ENCODE data around the gene CADPS2. TPM values are rescaled to one million over a fixed set of nuclear protein-coding genes. Genes with fewer than 3 reads are reported as not detected.

CADPS2 gene
- total RNA-seq, 1 experiment from 2014 or later = 12.2 TPM

DNA sequence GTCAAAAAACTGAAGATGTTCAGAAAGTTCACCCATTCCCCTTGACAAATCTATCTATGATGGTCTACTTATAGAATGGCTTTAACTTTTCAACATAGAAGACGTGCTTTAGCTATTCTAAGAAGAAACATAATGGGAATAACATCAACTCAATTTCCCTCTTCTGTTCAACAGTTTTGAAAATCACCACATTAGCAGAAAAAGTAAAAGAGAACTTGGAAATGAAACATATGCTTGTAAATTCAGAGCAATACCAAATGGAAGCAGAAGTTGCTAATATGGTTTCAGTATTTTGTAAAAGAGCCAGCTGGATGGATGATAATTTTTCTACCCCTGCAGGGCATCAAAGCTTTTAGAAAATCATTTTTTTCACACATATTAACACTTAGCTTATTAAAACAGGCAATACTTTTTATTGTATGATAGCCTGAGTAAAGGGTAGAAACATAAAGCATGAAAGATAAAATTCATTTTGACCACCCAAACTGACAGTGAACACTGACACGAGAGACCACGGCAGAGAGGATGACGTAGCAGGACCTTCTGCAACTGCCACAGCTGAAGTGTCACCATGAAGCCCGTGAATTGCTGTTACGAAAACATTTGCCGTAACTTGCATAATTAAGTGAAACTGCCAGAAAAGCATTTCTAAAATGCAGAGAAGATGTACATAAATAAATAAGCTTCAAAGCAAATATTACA lies 542.5 kb downstream of the CADPS2 start (continued):
- TF ChIP-seq, protein P1, sequence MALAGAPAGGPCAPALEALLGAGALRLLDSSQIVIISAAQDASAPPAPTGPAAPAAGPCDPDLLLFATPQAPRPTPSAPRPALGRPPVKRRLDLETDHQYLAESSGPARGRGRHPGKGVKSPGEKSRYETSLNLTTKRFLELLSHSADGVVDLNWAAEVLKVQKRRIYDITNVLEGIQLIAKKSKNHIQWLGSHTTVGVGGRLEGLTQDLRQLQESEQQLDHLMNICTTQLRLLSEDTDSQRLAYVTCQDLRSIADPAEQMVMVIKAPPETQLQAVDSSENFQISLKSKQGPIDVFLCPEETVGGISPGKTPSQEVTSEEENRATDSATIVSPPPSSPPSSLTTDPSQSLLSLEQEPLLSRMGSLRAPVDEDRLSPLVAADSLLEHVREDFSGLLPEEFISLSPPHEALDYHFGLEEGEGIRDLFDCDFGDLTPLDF (CRISPR knock-in tag; IDR thresholded peaks at IDR 0.05) = no peak

DNA sequence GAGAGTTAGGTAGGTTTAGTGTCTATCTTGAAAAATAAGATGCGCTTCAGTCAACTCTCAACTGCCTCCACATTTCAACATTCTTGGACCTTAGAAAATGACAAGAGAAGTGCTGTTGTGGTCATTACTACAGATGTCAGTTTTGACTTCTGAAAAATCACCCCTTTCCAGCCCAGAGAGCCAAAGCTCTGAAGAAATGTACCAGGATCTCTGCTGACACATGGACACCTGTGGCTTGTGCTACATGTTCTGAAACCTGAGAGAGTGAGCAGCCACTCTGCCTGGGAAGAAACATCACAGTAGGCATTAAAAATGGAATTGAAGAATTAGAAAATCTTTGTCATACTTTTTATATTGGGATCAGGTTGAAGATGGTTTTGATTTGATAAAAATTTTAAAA lies 545.8 kb downstream of the CADPS2 start:
- ATAC-seq = no peak
- DNase-seq (ENCODE audit: low spot score) = no peak
- CTCF ChIA-PET = no interaction called here
- Mint-ChIP-seq H3K4me3 (no peak overlapping the region), H3K9me3 (no peaks in the 10 kb centered on the region), H3K36me3 (no peaks in the 10 kb centered on the region), H3K4me1 (peaks cover 43% of the 10 kb centered on the region), H3K27me3 (ENCODE audit: low read depth) (peaks cover 16% of the 10 kb centered on the region), H3K27ac (no peak overlapping the region; the same call in 1 of the 2 replicates)
- POLR2A ChIA-PET = no interaction called here
- TF ChIP-seq, protein P2, sequence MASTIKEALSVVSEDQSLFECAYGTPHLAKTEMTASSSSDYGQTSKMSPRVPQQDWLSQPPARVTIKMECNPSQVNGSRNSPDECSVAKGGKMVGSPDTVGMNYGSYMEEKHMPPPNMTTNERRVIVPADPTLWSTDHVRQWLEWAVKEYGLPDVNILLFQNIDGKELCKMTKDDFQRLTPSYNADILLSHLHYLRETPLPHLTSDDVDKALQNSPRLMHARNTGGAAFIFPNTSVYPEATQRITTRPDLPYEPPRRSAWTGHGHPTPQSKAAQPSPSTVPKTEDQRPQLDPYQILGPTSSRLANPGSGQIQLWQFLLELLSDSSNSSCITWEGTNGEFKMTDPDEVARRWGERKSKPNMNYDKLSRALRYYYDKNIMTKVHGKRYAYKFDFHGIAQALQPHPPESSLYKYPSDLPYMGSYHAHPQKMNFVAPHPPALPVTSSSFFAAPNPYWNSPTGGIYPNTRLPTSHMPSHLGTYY (CRISPR knock-in tag; IDR thresholded peaks at IDR 0.05) = no peak
- TF ChIP-seq, protein P3, sequence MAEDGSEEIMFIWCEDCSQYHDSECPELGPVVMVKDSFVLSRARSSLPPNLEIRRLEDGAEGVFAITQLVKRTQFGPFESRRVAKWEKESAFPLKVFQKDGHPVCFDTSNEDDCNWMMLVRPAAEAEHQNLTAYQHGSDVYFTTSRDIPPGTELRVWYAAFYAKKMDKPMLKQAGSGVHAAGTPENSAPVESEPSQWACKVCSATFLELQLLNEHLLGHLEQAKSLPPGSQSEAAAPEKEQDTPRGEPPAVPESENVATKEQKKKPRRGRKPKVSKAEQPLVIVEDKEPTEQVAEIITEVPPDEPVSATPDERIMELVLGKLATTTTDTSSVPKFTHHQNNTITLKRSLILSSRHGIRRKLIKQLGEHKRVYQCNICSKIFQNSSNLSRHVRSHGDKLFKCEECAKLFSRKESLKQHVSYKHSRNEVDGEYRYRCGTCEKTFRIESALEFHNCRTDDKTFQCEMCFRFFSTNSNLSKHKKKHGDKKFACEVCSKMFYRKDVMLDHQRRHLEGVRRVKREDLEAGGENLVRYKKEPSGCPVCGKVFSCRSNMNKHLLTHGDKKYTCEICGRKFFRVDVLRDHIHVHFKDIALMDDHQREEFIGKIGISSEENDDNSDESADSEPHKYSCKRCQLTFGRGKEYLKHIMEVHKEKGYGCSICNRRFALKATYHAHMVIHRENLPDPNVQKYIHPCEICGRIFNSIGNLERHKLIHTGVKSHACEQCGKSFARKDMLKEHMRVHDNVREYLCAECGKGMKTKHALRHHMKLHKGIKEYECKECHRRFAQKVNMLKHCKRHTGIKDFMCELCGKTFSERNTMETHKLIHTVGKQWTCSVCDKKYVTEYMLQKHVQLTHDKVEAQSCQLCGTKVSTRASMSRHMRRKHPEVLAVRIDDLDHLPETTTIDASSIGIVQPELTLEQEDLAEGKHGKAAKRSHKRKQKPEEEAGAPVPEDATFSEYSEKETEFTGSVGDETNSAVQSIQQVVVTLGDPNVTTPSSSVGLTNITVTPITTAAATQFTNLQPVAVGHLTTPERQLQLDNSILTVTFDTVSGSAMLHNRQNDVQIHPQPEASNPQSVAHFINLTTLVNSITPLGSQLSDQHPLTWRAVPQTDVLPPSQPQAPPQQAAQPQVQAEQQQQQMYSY (CRISPR knock-in tag; IDR thresholded peaks at IDR 0.05) = no peak
- TF ChIP-seq, protein P4, sequence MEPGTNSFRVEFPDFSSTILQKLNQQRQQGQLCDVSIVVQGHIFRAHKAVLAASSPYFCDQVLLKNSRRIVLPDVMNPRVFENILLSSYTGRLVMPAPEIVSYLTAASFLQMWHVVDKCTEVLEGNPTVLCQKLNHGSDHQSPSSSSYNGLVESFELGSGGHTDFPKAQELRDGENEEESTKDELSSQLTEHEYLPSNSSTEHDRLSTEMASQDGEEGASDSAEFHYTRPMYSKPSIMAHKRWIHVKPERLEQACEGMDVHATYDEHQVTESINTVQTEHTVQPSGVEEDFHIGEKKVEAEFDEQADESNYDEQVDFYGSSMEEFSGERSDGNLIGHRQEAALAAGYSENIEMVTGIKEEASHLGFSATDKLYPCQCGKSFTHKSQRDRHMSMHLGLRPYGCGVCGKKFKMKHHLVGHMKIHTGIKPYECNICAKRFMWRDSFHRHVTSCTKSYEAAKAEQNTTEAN (CRISPR knock-in tag; IDR thresholded peaks at IDR 0.05) = no peak
- no peak for TF ChIP-seq SP1 (CRISPR knock-in tag; conservative IDR thresholded peaks at IDR 0.05)
- no peak for TF ChIP-seq FOXJ3 (CRISPR knock-in tag; IDR thresholded peaks at IDR 0.05; ENCODE audit: borderline replicate concordance)
- no peak for TF ChIP-seq ZBTB21 (CRISPR knock-in tag; IDR thresholded peaks at IDR 0.05; ENCODE audit: borderline replicate concordance)
- no peak for TF ChIP-seq ELF4 (CRISPR knock-in tag; IDR thresholded peaks at IDR 0.05; ENCODE audit: low read depth)
- TF ChIP-seq, protein P5, sequence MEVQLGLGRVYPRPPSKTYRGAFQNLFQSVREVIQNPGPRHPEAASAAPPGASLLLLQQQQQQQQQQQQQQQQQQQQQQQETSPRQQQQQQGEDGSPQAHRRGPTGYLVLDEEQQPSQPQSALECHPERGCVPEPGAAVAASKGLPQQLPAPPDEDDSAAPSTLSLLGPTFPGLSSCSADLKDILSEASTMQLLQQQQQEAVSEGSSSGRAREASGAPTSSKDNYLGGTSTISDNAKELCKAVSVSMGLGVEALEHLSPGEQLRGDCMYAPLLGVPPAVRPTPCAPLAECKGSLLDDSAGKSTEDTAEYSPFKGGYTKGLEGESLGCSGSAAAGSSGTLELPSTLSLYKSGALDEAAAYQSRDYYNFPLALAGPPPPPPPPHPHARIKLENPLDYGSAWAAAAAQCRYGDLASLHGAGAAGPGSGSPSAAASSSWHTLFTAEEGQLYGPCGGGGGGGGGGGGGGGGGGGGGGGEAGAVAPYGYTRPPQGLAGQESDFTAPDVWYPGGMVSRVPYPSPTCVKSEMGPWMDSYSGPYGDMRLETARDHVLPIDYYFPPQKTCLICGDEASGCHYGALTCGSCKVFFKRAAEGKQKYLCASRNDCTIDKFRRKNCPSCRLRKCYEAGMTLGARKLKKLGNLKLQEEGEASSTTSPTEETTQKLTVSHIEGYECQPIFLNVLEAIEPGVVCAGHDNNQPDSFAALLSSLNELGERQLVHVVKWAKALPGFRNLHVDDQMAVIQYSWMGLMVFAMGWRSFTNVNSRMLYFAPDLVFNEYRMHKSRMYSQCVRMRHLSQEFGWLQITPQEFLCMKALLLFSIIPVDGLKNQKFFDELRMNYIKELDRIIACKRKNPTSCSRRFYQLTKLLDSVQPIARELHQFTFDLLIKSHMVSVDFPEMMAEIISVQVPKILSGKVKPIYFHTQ (CRISPR knock-in tag; IDR thresholded peaks at IDR 0.05) = no peak
- TF ChIP-seq, protein P6, sequence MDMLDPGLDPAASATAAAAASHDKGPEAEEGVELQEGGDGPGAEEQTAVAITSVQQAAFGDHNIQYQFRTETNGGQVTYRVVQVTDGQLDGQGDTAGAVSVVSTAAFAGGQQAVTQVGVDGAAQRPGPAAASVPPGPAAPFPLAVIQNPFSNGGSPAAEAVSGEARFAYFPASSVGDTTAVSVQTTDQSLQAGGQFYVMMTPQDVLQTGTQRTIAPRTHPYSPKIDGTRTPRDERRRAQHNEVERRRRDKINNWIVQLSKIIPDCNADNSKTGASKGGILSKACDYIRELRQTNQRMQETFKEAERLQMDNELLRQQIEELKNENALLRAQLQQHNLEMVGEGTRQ (CRISPR knock-in tag; IDR thresholded peaks at IDR 0.05) = no peak
- no peak for TF ChIP-seq TEAD4 (CRISPR knock-in tag; IDR thresholded peaks at IDR 0.05)
- TF ChIP-seq, protein P7, sequence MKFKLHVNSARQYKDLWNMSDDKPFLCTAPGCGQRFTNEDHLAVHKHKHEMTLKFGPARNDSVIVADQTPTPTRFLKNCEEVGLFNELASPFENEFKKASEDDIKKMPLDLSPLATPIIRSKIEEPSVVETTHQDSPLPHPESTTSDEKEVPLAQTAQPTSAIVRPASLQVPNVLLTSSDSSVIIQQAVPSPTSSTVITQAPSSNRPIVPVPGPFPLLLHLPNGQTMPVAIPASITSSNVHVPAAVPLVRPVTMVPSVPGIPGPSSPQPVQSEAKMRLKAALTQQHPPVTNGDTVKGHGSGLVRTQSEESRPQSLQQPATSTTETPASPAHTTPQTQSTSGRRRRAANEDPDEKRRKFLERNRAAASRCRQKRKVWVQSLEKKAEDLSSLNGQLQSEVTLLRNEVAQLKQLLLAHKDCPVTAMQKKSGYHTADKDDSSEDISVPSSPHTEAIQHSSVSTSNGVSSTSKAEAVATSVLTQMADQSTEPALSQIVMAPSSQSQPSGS (CRISPR knock-in tag; IDR thresholded peaks at IDR 0.05; ENCODE audit: borderline replicate concordance, low read depth) = no peak
- TF ChIP-seq, protein P8, sequence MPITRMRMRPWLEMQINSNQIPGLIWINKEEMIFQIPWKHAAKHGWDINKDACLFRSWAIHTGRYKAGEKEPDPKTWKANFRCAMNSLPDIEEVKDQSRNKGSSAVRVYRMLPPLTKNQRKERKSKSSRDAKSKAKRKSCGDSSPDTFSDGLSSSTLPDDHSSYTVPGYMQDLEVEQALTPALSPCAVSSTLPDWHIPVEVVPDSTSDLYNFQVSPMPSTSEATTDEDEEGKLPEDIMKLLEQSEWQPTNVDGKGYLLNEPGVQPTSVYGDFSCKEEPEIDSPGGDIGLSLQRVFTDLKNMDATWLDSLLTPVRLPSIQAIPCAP (CRISPR knock-in tag; IDR thresholded peaks at IDR 0.05) = no peak
- TF ChIP-seq ZNF416 (CRISPR knock-in tag; IDR thresholded peaks at IDR 0.05) = no peak
- TF ChIP-seq RELA (CRISPR knock-in tag; IDR thresholded peaks at IDR 0.05; ENCODE audit: borderline replicate concordance) = no peak
- no peak for TF ChIP-seq CBFB (CRISPR knock-in tag; IDR thresholded peaks at IDR 0.05; ENCODE audit: low read depth)

Data from WTC11 (cell line).